HG03571 (cell line): ENCODE data around the gene GPR139.

Experiments
- ATAC-seq: cut with Tn5 transposase; IDR thresholded peaks from one replicate; pipeline ENCODE4 v1.9.1; 2021; ENCODE audit not compliant: unreplicated experiment

The GPR139 gene

DNA sequence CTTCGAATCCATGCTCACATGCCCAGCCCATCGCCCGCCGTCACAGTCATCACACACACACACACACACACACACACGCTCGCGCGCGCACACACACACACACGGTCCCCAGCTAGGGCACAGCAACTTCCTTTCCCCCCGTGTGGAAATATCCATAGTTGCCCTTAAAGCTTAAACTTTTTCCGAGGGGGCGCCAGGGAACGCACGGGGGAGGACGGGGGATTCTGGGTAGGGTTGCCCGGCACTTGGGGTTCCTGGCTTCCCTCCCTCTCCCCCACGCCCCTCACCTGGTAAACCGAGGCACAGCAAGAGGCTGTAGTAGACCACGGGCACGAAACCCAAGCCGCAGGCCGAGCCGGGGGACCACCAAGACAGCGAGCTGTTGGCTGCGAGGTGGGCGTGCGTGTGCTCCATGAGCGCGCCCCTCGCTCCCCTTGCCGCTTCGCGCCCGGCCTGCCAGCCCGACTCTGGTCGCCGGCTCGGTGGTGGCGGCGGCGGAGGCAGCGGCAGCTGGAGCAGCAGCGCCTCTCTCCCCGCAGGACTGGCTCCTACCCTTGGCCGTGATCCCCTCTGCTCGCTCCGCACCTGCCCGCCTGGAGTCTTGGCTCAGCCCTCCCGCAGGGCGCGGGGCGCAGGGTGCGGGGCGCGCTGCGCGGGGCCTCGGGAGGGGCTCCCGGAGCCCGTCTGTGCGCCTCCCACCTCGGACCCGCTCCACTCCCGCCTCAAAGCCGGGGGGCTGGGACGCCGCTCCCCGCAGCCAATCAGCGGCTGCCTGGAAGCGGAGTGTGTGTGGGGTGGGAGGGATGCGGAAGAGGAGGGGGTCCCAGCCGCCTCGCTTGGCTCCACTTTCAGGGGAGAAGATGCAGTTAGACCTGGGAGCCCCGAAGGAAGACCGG, at the start of gene GPR139:
GPR139 (minus strand) TSS at position 688 of the 896 bp plus-strand sequence; CDS start at position 414, 274 bp downstream.
- ATAC-seq: no peak

DNA sequence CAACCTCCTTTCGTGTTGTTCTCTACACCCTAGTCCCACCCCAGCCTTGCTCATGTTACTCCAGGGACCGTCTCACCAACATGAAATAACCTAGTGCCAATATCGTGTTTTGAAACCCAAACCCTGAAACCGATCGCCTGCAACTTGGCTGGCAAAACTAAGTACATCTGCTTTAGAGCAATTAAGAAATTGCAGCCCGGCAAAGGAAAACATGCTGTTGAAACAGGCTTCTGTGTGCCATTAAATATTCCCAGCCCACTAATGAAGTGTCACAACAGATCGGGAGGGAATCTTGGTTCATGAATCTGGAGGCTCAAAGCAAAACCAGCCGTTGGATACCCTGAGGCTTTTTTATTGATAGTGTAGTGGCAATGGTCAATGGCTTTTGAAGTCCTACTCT, 48.3 kb upstream of the GPR139 start:
- ATAC-seq: no peak

DNA sequence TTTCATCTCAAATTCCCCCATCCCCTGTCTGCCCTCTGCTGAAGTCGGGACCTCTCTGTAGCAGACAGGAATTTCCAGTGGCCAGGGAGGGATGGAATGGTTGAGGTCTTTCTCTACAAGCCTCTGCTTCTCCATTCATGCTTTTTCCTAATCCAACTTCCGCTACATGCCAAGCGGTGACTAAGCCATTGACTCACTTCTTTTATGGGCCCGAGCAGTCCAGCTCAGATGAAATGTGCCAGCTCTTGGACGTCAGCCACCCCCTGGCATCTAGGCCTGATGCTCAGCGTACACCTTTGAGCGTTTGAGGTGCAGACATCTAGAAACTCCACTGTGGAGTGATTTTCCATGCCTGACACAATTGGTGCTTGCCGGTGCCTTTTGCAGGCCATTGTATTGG, 40.7 kb upstream of the GPR139 start:
- no peak for ATAC-seq

DNA sequence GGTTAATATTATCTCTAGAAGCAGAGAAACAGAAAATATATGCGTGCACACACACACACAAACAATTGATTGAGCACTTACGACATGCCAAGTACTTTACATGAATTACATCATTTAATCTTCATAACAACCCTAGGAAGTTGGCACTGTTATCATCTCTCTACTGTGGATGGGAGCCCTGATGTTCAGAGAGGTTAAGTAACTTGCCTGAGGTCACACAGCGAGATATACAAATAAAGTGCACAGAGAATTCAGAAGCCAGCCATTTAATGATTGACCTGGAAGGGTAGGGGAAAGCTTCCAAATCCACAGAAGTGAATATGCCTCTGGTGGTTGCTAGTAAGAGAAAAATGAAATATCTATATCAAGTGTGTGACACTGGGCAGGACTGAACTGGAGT, 37.5 kb upstream of the GPR139 start:
- ATAC-seq: no peak

DNA sequence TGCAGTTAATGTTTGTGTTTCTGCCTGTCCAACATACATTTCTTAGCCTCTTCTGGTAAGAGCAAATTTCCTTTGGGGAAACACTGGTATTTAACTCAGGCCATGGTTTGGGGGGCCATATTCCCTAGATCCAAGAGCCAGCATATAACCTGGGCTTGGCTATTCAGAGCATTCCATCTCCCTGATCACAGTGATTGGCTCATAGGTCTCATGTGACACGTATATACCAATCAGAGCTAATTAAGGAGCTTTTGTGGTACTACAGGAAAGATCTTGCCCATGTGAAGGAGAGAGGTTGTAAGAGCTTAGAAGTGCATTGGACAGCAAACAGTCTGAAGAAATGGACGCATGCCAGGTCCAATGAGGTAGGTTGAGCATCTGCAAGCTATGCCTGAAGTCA, 33.4 kb upstream of the GPR139 start:
- ATAC-seq: no peak

DNA sequence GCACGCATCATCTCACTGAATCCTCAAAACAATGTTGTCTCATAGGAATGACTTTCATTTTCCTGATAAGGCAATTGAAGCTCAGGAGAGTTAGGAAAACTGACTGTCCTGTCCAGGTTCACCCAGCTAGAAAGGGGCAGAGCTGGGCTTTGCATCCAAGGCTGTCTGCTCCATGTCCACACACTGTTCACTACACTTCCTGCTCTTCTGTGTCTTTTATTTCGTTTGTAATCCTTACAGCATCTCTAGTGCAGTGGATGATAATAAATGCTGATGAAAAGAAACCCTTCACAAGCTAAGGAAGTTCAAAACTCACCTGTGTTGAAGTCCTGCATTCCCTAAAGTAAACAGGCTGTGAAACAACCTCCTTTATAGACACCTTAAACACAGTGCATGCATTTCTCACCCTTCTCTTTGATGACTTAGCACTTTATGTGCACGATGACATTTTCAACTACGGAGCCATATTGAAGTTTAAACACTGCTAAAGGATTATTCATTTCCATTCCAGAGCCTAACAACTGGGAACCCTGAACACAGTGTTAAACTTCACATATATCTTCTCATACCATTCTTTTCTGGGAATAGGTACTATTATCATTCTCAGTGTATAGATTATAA, 31.0 kb upstream of the GPR139 start:
- no peak for ATAC-seq

DNA sequence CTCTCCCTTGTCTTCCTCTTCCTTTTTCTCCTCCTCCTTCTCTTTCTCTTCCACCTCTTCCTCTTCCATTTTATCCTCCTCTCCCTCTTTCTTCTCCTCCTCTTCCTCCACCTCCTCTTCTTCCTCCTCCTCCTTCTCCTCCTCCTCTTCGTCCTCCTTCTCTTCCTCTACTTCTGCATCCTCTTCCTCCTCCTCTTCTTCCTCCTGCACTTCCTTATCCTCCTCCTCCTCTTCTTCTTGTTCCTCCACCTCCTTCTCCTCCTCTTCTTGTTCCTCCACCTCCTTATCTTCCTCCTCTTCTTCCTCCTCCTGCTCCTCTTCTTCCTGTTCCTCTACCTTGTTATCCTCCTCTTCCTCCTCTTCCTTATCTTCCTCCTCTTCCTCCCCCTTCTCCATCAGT, 28.8 kb upstream of the GPR139 start:
- no peak for ATAC-seq

DNA sequence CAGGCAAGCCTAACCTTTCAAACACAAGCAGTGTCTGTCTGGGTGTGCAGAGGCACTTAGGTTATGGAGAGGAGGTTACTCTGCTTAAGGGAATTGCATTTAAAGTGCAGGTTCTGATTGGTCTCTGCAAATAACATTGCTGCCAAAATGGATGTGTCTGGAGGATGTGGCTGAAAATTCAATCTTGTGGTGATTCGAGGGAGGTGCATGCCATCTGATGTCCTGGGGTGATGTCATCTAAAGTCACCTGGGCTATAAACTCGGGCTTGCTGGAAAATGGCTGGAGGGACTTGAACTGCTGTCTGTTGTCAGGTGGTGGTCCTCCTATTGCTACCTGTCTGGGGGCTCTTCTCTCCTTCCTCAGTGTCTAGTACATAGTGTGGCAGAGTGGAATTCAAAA, 28.3 kb upstream of the GPR139 start:
- no peak for ATAC-seq

DNA sequence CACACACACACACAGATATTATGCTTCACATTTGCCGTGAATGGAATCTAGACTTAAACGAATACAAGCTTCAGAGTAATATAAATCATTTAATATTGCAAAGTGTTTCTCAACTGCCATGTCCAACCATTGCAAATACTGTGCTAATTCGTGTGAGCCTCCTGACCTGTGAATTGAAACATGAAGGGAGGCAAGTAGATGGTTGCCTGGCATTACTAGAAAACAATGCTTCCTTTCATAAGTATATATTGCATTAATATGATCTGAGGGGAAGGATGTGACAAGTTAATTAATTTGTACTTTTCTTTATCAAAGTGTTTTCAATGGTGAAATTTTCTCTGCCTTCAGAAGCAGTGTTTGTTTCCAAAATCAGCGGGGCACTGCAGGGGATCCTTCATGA, 25.7 kb upstream of the GPR139 start:
- no peak for ATAC-seq

DNA sequence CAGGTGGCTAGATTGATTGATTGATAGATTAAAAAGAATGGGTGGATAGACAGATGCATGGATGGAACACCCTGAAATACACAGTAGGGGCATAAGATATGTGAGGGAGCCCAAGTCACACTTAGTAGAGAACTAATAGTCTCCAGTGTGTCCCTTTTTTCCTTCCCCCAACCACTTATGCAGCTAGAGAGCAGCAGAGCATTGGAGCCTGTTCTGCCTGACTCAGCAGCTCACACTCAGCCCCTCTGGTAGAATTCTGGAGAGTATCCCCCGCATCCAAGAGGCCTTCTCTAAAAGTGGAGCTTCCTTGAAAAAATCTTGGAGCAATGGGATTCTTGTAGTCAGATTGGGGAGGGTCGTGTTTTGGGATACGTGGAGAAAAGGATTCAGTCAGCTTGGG, 20.5 kb upstream of the GPR139 start:
- ATAC-seq: no peak

DNA sequence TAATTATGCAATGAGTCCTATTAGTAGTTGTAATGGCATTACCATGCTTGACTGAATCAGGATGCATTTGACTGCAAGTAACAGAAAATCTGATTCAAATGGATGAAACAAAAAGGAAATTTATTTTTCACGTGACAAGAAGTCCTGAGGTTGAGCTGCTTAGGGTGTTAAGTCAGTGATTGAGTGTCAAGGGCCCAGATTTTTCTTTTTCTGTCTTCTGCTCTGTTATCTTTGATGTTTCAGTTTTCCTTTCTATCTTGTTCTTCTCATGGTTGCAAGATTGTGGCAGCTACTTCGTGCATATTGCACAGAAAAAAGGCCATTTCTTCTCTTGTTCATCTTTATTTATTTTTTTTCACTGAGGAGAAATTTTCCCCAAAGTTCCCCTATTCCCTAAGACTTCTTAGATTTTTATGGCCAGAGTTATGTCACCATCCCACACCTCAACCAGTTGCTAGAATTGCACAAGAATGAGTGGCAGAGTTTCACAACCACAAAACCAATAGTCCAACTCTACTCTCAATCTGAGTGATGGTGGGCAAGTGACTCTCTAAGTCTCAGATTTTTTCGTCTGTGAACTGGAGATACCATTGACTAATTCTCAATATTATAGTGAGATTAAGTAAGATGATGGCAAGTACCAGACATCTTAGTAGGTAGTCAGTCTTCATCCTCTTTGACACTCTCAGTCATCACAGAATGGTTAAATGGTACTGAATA, 15.7 kb upstream of the GPR139 start:
- ATAC-seq: no peak

DNA sequence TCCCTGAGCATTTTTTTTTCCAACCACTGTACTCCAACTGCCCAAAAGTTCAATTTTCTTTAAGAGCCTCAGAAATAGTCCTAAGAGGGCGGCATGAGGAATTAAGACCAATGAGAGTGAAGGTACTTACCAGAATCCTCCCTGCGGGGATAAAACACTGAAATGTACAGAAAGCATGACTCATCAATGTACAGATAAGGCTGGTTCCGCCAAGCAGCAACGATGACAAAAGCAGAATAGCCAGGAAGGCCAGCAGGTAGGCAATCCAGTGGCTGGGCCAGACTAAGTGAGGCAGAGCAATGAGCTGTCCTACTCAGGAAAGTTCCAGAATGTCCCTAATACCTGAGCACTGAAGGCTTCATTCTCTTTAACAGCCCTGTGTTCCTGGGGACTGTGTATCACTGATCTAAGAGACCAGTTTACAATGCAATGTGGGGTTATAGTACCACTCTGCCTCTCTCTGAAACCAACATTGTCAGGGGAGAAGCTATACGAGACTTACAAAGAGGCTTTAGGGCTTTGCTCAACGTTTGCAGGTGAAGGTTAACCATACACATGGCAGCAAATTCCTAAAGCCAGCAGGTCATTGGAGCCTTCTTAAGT, 11.0 kb upstream of the GPR139 start:
- no peak for ATAC-seq

DNA sequence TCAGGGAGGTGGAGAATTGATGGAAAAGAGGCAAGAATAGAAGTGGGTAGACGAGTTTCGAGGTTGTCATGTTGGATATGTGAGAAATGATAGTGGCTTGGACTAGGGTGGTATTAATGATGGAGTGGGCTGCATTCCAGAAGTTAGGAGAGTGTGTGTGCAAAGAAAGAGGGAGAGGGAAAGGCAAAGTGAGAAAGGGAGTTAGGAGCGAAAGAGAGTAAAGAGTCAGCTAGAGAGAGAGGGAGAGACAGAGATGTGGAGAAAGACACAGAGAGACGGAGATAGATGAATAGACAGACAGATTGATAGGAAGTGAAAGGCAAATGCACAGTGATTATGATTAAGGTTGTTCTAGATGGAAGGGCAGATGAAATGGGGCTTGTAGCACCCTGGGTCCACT, 5.4 kb upstream of the GPR139 start:
- ATAC-seq: no peak

DNA sequence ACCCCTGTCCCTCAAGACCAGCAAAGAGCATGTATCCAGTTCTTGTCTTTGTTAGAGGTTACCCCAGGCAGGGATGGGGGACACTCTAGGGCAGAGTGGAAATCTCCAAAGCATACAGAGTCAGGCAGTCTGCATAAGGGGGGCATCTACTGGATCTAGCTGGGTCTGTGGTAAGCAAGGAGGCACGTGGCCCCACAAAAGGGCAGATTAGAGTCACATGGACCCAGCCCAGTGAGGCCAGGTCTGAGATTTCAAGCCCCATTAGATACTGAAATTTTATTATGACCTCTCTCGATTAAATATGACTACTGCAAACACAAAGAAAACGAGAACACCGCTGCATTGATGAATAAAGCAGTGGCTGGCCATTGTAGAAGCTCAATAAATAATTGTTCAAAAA, 1.6 kb upstream of the GPR139 start:
- ATAC-seq: no peak

DNA sequence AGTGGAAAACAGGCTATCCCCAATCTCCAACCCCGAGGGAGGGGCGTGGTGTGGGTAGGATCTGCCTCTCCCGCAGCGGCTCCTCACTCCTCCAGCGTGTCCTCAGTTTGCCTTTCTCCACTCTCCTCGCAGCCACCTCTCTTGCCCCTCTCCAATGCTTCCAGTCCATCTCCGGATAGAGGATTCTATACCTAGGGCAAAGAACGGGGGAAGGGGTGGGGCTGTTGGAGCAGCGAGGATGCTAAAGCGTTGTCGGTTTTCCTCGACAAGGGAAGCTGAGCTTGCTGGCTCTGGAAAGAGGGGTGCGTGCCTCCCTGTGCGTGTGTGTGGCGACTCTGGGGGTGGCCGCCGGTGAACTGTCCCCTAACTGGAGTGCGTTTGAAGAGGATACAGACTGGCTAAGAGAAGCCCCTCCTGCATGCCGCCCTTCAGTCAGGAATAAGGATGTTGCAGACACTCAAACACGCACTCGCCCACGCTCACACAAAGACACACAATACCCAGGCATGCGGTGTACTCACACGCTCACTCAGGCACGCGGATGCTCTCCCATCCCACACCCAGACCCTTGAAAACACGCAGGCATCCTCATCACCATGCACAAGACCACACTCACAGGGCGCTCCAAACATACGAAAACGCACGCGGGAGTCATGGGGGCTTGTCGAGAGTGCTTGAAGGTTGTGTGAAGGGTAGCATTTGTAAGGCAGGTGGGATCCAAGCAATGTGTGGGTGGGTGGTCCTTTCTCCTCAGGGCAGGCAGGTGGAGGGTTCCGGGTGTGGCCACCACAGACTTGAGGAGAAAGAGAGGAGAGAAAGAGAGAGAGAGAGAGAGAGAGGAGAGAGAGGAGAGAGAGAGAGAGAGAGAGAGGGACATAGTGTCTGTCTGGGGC, 655 bp upstream of the GPR139 start:
- no peak for ATAC-seq

DNA sequence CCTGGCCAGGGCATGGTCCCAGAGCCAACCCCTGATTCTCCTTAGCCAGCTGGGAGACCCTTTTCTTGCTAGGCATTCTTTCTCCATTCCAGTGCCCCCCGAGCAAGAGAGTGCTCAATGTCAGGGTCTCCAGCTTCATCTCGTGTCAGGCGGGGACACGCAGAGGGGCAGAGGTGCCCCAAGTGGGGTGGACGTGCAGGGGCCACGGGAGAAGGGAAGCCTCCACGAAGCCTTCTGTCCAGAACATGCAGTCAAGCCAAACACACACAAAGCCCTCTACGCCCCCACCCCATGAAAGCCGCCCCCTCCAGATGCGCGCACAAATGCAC, 852 bp downstream of the GPR139 start:
- no peak for ATAC-seq

DNA sequence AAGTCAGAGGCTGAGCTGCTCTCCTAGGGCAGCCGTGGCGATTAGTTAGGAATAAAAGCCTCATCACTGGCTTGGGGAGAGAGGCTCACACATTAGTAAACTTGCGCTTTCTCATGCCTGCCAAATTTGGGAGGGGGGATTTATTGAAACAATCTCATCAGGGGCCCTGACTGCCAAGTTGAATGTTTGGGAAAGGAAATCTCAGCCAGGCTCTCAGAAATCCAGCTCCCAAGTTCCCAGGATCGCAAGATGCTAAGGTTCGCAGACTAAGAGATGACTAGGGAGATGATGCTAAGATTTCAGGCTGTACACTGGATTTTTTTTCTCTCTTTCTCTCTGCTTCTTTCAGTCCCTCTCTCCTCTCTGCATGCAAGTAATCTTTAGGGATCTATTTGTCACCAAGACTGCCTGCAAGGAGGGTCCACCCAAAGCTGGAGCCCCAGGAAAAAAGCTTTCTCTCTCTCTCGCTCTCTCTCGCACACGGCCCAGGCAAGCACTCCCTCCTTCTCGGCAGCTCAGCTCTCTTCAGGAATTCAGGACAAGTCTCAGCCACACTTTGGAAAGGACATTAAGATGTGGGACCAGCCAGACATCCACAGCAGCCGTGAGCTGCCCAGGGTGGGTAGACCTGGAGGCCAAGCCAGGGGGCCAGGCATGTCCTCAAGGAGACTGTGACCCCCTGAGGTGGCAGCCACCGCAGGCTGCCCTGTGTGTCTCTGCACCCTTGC, 1.4 kb downstream of the GPR139 start:
- ATAC-seq: no peak

DNA sequence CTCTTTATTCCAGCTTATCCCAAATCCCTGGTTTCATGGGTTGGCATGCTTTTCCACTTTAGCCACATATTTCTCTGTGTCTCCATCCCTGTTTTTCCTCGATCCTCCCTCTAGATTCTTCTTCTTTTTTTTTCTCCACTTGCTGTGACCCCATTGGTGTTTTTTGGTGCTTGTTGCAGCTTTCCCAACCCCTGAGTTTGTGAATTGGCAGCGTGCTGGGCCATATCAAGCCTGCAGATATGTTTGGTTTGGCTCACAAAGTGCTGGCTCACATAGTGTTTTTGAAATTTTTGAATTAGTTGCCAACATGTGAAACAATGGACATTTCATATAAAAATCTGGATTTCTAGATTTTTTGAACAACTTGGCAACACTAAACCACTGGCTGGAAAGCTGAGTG, 8.8 kb downstream of the GPR139 start:
- ATAC-seq: no peak

DNA sequence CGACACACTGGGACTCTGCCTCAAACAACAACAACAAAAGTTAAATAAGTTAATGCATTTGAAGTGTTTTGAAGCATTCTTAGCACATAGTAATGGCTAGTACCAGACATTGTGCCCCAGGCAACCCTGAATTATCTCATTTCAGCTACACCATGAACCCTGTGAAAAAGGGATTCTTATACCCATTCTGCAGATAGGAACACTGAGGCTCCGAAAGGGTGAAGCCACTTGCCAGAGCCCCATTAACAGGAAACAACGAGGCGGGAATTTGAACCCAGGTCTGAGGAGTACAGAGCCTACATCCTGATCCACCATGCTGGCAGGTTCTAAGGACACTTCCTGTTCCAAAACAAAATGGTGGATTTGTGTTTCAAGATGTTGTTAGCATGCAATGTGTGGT, 9.2 kb downstream of the GPR139 start:
- ATAC-seq: no peak

DNA sequence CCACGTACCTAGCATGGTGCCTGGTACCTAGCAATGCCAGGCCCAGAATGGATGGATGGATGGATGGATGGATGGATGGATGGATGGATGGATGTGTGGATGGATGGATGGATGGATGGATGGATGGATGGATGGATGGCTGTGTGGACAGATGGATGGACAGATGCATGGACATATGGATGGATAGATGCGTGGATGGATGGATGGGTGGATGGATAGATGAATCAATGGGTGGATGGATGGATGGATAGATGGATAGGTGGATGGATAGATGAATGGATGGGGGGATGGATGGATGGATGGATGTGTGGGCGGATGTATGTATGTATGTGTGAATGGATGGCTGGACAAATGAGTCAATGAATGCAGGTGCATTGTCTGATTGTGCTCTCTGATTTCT, 12.6 kb downstream of the GPR139 start:
- no peak for ATAC-seq
